Fibroblast of lung (primary cell): ENCODE measurements around the gene GHRHR. TPM values are rescaled to one million over a fixed set of nuclear protein-coding genes. Genes with fewer than 3 reads are reported as not detected.

ENCODE experiments used
- DNase-seq, 2 donors: peaks; one replicate each; pipeline versions ENCODE4 v3.0.0 to v3.0.0-alpha.2; 2010; ENCODE audit warnings: low read depth in 2 of 2
- H2AFZ ChIP-seq: 2 replicates; pipeline ENCODE4 v1.5.1; 2012; ENCODE audit warnings: low read length, control low read depth, inconsistent platforms
- H3K27ac ChIP-seq: 2 replicates; pipeline ENCODE4 v1.5.1; 2011; ENCODE audit warnings: low read length, control low read depth; ENCODE audit not compliant: insufficient read depth
- H3K27me3 ChIP-seq: 2 replicates; pipeline ENCODE4 v1.5.1; 2011; ENCODE audit warnings: mild to moderate bottlenecking, low read length; ENCODE audit not compliant: control insufficient read depth, insufficient read depth
- H3K36me3 ChIP-seq: 2 replicates; pipeline ENCODE4 v1.5.1; 2011; ENCODE audit warnings: low read length; ENCODE audit not compliant: control insufficient read depth, insufficient read depth
- H3K4me1 ChIP-seq: 2 replicates; pipeline ENCODE4 v1.5.1; 2011; ENCODE audit warnings: low read length; ENCODE audit not compliant: control insufficient read depth, insufficient read depth; ENCODE audit errors: extremely low read depth
- H3K4me2 ChIP-seq: 2 replicates; pipeline ENCODE4 v1.5.1; 2011; ENCODE audit warnings: low read length, control low read depth; ENCODE audit not compliant: insufficient read depth; ENCODE audit errors: extremely low read depth
- H3K4me3 ChIP-seq, 4 experiments: fragments of 200-600 bp in 1 of 4; sonication (generic) in 1 of 4; replicated peaks in 1 of 4; 2 replicates each; pipeline ENCODE4 v1.5.1; 2011 to 2016; ENCODE audit warnings: low read length in 4 of 4, low read depth in 3 of 4, mild to moderate bottlenecking in 3 of 4, control low read depth in 2 of 4, inconsistent platforms in 1 of 4, mixed read lengths in 1 of 4; ENCODE audit not compliant: insufficient read depth in 1 of 4; ENCODE audit errors: control extremely low read depth in 1 of 4
- H3K79me2 ChIP-seq: 2 replicates; pipeline ENCODE4 v1.5.1; 2012; ENCODE audit warnings: mild to moderate bottlenecking, low read length, inconsistent platforms; ENCODE audit not compliant: control insufficient read depth, insufficient read depth
- H3K9ac ChIP-seq: 2 replicates; pipeline ENCODE4 v1.5.1; 2011; ENCODE audit warnings: mild to moderate bottlenecking, low read length, control low read depth; ENCODE audit not compliant: insufficient read depth
- H3K9me3 ChIP-seq: 2 replicates; pipeline ENCODE4 v1.5.1; 2012; ENCODE audit warnings: low read depth, low read length; ENCODE audit not compliant: control insufficient read depth, insufficient read depth
- H4K20me1 ChIP-seq: 2 replicates; pipeline ENCODE4 v1.5.1; 2011; ENCODE audit warnings: low read length; ENCODE audit not compliant: control insufficient read depth, insufficient read depth; ENCODE audit errors: extremely low read depth
- EZH2 ChIP-seq: IDR thresholded peaks from 2 replicates; pipeline ENCODE4 v1.5.1; 2012; ENCODE audit warnings: low read length, control low read depth, mild to moderate bottlenecking; ENCODE audit errors: missing control alignments
- polyA plus RNA-seq, 2 donors: library from polyadenylated mRNA; depleted of rRNA in 1 of 2; stranded (reverse) in 1 of 2; unstranded in 1 of 2; fragments of >200 nt; gene quantifications; 2 replicates each; pipeline ENCODE4 v1.2.1, GENCODE V29; 2011 to 2012; ENCODE audit warnings: missing spikeins in 1 of 2
- total RNA-seq: library from RNA; depleted of rRNA; stranded (reverse); fragments of >200 nt; gene quantifications from 2 replicates; pipeline ENCODE4 v1.2.1, GENCODE V29; 2014
- TF ChIP-seq, protein P1 (sequence below), 2 donors: IDR thresholded peaks in 1 of 2; conservative IDR thresholded peaks in 1 of 2; 1 replicate in 1 of 2; 2 replicates in 1 of 2; pipeline ENCODE4 v1.5.1; 2011 to 2012; ENCODE audit warnings: low read length in 2 of 2, control low read depth in 1 of 2, inconsistent platforms in 1 of 2, low read depth in 1 of 2, mild to moderate bottlenecking in 1 of 2

The GHRHR gene
- total and polyA plus RNA-seq, 2 donors (not counting 1 experiment from before 2014, with no cell fraction given) = not detected

GRCh38 chr7:30968294-30968693 lies 4.5 kb downstream of the GHRHR start:
- Histone ChIP-seq H2AFZ (no peak overlapping the region), H3K4me2 (no peak overlapping the region), H3K9ac (no peak overlapping the region), H3K36me3 (no peaks in the 10 kb centered on the region), H3K9me3 (no peaks in the 10 kb centered on the region), H3K27ac (no peak overlapping the region), H4K20me1 (no peaks in the 10 kb centered on the region), H3K79me2 (no peaks in the 10 kb centered on the region), H3K27me3 (peaks cover 17% of the 10 kb centered on the region), H3K4me1 (no peaks in the 10 kb centered on the region), H3K4me3 (no peak overlapping the region)
- no peak for DNase-seq
- TF ChIP-seq, protein P1, sequence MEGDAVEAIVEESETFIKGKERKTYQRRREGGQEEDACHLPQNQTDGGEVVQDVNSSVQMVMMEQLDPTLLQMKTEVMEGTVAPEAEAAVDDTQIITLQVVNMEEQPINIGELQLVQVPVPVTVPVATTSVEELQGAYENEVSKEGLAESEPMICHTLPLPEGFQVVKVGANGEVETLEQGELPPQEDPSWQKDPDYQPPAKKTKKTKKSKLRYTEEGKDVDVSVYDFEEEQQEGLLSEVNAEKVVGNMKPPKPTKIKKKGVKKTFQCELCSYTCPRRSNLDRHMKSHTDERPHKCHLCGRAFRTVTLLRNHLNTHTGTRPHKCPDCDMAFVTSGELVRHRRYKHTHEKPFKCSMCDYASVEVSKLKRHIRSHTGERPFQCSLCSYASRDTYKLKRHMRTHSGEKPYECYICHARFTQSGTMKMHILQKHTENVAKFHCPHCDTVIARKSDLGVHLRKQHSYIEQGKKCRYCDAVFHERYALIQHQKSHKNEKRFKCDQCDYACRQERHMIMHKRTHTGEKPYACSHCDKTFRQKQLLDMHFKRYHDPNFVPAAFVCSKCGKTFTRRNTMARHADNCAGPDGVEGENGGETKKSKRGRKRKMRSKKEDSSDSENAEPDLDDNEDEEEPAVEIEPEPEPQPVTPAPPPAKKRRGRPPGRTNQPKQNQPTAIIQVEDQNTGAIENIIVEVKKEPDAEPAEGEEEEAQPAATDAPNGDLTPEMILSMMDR (conservative IDR thresholded peaks at IDR 0.05 in 1 of 2, IDR thresholded peaks at IDR 0.05 in 1 of 2; ENCODE audit: low read depth in 1 of 2, low read length in 2 of 2) = no peak
- no peak for TF ChIP-seq EZH2

DNA sequence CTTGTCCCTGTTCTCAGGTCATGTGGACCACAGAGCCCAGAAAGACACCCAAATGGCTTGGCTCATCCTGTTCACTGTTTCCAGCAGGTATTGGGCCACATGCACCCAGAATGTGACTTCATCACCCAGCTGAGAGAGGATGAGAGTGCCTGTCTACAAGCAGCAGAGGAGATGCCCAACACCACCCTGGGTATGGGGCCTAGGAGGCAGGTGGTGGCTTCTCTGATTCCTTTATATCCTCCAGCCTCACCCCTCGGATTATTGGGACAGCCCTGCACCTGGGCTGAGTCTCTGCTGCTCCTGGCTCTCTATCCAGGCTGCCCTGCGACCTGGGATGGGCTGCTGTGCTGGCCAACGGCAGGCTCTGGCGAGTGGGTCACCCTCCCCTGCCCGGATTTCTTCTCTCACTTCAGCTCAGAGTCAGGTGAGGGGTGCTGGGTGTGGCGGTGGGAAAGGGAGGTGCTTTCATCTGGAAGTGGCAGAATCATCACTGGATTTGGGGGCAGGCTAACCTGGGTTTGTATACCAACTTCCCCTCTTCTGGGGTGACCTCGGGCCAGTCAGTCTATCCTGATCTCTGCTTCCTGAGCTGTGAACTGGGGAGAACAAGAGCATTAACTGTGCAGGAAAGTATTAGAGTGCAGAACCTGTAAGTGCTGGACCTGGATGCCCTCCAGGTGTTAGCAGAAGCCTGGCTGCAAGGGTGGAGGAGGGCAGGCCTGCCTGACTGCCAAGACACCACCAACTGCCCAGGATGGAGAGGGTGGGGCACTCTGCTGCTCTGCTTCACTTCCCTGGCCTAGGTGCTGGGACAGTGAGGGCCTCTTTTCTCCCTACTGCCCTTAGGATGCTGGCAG lies 5.2 kb downstream of the GHRHR start:
- no peak overlapping the region for H3K9ac ChIP-seq
- H3K4me1 ChIP-seq = no peaks in the 10 kb centered on the region
- H4K20me1 ChIP-seq = no peaks in the 10 kb centered on the region
- no peak for TF ChIP-seq EZH2
- TF ChIP-seq, protein P1 (conservative IDR thresholded peaks at IDR 0.05 in 1 of 2, IDR thresholded peaks at IDR 0.05 in 1 of 2; ENCODE audit: low read depth in 1 of 2, low read length in 2 of 2) = no peak
- H3K4me2 ChIP-seq = no peak overlapping the region
- DNase-seq = no peak
- H3K79me2 ChIP-seq = no peaks in the 10 kb centered on the region
- no peak overlapping the region for H2AFZ ChIP-seq
- H3K27ac ChIP-seq = no peak overlapping the region
- no peak overlapping the region for H3K4me3 ChIP-seq
- H3K27me3 ChIP-seq = peaks cover 17% of the 10 kb centered on the region
- H3K9me3 ChIP-seq = no peaks in the 10 kb centered on the region
- no peaks in the 10 kb centered on the region for H3K36me3 ChIP-seq

- Histone ChIP-seq H3K9ac (no peak overlapping the region), H3K36me3 (no peaks in the 10 kb centered on the region), H3K27me3 (peaks cover 17% of the 10 kb centered on the region), H2AFZ (no peak overlapping the region), H3K4me3 (no peak overlapping the region), H3K4me2 (no peak overlapping the region), H3K4me1 (no peaks in the 10 kb centered on the region), H3K27ac (no peak overlapping the region), H3K9me3 (no peaks in the 10 kb centered on the region), H4K20me1 (no peaks in the 10 kb centered on the region), H3K79me2 (no peaks in the 10 kb centered on the region)
- TF ChIP-seq, protein P1 (conservative IDR thresholded peaks at IDR 0.05 in 1 of 2, IDR thresholded peaks at IDR 0.05 in 1 of 2; ENCODE audit: low read depth in 1 of 2, low read length in 2 of 2) = no peak
- TF ChIP-seq EZH2 = no peak
- no peak for DNase-seq
These were observed 5.8 kb downstream of the GHRHR start for GRCh38 chr7:30969604-30969970.
